ENCODE measurements around the gene ABCB4.

DNA sequence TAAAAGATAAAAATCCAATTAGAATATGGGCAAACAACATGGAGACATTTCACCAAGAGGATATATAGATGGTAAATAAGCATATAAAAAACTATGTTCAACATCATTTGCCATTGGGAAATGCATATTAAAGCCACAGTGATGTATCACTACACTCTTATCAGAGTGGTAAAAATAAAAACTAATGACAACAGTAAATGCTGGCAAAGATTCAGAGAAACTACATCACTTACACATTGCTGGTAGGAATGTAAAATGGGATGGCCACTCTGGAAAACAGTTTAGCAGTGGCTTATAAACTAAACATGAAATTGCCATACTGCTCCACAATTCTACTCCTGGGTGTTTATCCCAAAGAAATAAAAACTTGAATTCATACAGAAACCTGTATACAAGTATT is 70.8 kb downstream of the ABCB4 start:
- no peak for TF ChIP-seq EZH2 (IDR thresholded peaks at IDR 0.05; ENCODE audit: low read length)
- TF ChIP-seq, protein P1, sequence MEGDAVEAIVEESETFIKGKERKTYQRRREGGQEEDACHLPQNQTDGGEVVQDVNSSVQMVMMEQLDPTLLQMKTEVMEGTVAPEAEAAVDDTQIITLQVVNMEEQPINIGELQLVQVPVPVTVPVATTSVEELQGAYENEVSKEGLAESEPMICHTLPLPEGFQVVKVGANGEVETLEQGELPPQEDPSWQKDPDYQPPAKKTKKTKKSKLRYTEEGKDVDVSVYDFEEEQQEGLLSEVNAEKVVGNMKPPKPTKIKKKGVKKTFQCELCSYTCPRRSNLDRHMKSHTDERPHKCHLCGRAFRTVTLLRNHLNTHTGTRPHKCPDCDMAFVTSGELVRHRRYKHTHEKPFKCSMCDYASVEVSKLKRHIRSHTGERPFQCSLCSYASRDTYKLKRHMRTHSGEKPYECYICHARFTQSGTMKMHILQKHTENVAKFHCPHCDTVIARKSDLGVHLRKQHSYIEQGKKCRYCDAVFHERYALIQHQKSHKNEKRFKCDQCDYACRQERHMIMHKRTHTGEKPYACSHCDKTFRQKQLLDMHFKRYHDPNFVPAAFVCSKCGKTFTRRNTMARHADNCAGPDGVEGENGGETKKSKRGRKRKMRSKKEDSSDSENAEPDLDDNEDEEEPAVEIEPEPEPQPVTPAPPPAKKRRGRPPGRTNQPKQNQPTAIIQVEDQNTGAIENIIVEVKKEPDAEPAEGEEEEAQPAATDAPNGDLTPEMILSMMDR (optimal IDR thresholded peaks at IDR 0.05 in 1 of 3, IDR thresholded peaks at IDR 0.05 in 1 of 3, conservative IDR thresholded peaks at IDR 0.05 in 1 of 3; ENCODE audit: extremely low read depth in 1 of 3, insufficient read depth in 2 of 3, low read length in 3 of 3) = no peak

Data from keratinocyte (primary cell).